GM19324 (cell line): ENCODE results near the gene ACHE.

ENCODE experiments used
- ATAC-seq: cut with Tn5 transposase; IDR thresholded peaks from one replicate; pipeline ENCODE4 v1.9.1; 2021; ENCODE audit warnings: mild to moderate bottlenecking, moderate library complexity; ENCODE audit not compliant: unreplicated experiment, low FRiP score

ACHE gene

DNA sequence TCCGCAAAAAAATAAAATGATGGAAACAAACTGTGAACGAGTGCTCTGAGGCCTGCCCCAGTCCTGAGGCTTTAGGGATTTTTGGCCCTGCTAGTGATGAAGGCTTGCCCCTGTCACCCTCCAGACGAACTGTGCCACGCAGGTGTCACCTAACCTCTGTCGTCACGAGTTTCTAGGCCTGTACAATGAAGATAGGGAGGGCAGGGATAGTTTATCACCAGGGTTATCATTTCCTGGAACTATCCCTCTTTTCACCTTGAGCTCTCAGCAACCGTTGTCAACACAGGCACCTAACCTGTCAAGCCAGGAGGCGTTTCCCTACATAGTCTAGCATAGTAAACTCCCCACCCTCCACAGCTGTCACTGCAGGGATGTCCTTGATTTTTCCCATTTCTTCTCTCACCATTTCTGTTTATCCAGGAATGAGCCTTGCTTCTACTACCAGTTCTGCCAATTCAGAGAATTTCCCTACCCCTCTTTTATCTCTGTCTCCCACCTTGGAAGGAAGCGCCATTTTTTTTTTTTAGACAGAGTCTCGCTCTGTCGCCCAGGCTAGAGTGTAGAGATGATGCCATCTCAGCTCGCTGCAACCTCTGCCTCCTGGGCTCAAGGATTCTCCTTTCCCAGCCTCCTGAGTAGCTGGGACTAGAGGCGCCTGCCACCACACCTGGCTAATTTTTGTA lies 2.2 kb upstream of the ACHE start:
- ATAC-seq: no peak

DNA sequence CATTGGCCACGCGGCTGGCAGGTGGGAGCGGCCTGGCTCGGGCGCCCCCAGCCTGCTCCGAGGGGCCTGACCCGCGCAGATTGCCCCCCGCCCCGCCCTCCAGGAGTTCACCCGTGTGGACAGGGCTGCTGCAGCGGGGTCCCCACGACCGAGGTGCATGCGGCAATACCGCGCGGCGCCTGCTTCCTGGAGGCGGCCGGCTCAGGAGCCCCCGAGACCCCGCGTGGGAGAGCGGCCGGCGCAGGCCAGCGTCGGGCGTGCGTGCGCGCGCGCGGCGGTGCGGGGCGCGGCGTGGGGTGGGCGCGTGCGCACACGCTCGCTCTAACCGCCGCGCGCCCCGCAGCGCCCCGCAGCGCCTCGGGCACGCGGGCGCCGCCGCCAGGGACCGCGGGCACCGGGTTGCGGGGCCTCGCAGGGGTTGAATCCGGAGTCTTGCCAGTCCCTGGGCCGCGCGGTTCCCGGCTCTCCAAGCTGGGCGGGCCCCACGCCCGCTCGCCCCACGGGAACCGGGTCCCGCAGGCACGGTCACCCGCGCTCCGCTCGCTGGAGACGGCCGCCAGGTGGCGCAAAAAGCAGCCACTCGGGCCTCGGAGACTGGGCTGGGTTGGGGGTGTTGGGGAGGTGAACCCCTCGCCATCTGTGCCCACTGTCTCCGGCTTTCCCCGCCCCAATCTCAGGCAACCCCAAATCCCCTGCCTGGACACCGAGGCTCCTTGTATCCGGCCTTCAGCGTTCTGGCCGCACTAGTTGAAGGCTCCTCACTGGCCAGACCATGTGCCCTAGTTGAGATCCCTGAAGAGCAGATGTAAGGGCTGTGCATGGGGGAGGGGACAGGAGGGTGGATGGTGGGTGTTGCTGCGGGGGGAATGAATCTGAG lies 1.3 kb upstream of the ACHE start:
- ATAC-seq: no peak

DNA sequence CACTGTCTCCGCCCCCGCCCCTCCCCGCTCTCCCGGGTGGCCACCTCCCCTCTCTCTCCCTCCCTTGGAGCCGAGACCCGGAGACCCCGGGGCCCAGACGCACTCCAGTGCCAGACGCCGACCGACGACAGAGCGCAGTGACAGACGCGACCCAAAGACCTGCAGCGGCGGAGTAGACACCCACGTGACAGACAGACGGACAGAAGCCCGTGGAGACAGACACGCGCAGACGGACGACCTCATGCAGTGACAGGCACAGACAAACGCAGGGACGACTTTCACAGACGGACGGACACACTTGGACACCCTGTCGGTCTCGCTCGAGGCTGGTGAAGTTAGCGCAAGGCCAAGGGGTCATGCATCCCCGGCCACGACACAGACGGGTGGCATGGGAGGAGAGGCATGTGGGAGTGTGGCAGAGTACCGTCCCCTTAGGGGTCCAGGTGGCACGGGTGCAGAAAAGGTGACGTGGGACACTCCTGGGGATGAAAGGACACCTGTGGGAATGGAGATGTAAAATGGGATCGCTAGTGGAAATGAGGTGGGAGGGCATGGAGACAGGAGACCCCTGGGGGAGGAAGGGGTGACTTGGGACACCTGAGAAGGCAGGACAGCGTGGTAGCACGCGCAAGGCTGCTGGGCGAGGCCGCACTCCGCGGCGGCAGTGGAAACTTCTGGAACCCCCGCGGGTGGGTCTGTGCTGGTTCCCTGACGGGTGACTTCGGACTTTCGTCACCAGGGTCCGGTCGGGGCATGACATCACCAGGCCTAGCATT lies 456 bp upstream of the ACHE start:
- ATAC-seq: no peak

- ATAC-seq: no peak
Measured at GRCh38 chr7:100894860-100895700, 608 bp downstream of the ACHE start.

- ATAC-seq: no peak
Measured at GRCh38 chr7:100893910-100894721, 1.6 kb downstream of the ACHE start.

DNA sequence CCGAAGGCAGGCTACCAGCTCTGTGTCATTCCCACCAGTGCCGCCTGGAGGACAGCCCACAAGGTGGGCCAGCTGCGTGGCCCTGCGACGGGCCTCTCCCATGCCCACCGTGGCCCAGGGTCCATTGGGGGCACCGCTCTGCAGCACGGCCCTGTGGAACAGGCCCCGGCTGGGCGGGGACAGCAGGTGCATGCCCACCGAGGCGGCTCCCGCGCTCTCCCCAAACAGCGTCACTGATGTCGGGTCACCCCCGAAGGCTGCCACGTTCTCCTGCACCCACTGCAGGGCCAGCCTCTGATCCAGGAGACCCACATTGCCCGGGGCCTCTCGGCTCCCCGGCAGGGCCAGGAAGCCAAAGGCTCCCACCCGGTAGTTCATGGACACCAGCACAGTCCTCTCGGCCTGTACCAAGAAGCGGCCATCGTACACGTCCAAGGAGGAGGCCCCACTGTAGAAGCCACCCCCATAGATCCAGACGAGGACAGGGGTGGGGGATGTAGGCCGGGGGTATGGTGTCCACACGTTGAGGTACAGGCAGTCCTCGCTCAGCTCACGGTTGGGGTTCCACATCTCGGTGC lies 2.3 kb downstream of the ACHE start:
- ATAC-seq: no peak

GRCh38 chr7:100892364-100893317 lies 3.0 kb downstream of the ACHE start:
- no peak for ATAC-seq

- ATAC-seq: no peak
Measured at GRCh38 chr7:100891568-100892247, 4.0 kb downstream of the ACHE start.

DNA sequence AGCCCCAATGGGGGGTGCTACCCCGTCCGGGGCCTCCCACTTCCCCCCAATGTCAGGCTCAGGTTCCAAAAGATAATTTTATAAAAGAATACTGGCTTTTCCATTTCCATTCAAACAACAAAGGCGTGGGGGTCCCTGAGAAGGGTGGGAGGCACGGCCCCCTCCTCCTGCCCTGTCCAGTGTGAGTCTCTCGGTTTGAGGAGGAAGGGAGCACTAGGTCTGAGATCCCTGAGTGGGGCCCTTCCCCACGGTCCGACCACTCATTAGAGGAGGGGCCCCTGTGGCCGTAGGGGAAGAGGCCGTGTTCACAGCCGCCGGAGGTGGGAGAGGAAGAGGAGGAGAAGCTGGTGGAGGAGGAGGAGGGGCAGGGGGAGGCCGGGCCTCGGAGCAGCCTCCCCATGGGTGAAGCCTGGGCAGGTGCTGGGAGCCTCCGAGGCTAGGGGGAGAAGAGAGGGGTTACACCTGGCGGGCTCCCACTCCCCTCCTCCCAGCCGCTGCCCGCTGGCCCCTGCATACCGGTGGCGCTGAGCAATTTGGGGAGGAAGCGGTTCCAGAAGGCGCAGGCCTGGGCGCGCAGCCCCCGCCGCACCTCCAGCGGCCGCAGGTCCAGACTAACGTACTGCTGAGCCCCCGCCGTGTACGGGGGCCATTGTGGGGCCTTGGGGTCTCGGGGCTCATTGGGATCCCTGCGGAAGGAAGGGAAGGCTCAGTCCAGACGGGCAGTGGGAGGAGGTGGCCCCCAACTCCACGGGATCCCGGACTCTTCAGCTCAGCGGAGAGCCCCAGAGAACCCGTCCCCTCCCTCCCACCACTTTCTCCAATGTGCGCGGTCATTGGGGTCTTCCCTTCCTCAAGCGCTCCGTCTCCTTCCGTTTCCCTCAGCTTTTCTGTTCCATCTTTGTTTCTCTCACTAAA lies 4.8 kb downstream of the ACHE start:
- ATAC-seq: no peak

GRCh38 chr7:100888988-100889750 lies 6.5 kb downstream of the ACHE start, which contains the start of gene UFSP1:
TSS of gene UFSP1 (minus strand) at chr7:100889715. CDS start at chr7:100889271, 444 bp downstream.
- peak; percentile 36 for ATAC-seq

DNA sequence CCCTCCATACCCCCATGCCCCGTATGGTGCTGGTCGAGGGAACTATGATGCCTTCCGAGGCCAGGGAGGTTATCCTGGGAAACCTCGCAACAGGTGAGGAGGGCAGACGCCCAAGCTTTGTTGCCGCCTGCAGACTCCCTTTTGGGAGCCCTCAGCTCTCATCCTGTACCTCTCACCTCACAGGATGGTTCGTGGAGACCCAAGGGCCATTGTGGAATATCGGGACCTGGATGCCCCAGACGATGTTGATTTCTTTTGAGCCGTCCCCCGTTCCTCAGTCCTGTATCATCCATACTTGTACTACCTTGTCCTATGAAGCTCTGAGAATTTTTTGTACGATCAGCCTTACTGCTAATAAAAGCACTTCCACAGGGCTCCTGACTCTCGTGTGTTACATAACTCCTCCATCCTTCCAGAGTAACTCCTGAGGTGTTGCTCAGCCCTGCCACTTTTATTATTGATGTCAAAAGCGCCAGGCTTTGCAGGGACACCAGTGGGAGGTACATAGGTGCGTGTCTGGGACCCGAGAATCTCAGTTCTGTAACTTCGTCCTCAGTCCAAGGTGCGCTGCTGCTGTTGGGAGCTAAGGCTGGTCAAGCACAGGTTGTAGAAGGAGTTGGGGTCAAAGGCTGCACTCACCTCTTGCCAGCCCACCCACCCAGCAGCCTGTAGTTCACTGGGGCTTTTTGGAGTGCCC lies 7.2 kb downstream of the ACHE start:
- no peak for ATAC-seq

DNA sequence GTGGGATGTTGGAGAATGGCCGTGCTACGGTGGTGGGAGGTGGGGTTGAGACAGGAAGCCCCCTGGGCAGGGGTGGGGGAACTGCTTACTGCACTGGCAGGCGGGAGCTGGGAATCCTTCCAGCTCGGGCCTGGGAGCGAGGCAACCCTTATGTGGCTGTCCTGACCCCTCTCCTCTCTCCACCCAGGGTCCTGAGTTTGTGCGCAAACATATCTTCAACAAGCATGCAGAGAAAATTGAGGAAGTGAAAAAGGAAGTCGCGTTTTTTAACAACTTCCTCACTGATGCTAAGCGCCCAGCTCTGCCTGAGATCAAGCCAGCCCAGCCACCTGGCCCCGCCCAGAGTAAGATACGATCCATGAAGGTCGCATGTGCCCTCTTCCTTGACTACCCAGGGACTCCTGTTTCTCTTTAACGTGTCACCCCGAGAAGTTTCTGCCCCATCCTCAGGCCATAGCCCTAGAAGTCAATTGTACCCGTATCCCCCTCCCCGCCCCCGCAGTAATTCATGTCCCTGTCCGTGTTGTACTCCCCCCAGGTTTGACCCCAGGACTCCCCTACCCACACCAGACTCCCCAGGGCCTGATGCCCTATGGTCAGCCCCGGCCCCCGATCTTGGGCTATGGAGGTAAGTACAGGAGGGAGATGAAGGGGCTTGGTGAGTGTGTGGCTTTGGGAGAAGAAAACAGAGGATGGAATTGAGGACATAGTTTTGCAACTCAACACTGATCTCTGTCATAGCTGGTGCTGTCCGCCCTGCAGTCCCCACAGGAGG lies 8.0 kb downstream of the ACHE start:
- ATAC-seq: peak; percentile 30

- ATAC-seq: no peak
Measured at GRCh38 chr7:100886936-100887515, 8.7 kb downstream of the ACHE start.
